ENCODE data around the gene NTM.

The NTM gene

GRCh38 chr11:131814108-131814507, 443.7 kb downstream of the NTM start:
- H3K4me3 ChIP-seq (ENCODE audit: low read length): no peak overlapping the region
- no peak for DNase-seq (ENCODE audit: low read depth)
- no peak for TF ChIP-seq CTCF (conservative IDR thresholded peaks at IDR 0.05; ENCODE audit: low read depth, low read length)

GRCh38 chr11:131815590-131815989, 445.2 kb downstream of the NTM start:
- H3K4me3 ChIP-seq (ENCODE audit: low read length): peak overlapping the region; percentile 26
- peak; percentile 78 for DNase-seq (ENCODE audit: low read depth)
- no peak for TF ChIP-seq CTCF (conservative IDR thresholded peaks at IDR 0.05; ENCODE audit: low read depth, low read length)

GRCh38 chr11:131816051-131816450, 445.6 kb downstream of the NTM start:
- peak overlapping the region; percentile 26 for H3K4me3 ChIP-seq (ENCODE audit: low read length)
- TF ChIP-seq CTCF (conservative IDR thresholded peaks at IDR 0.05; ENCODE audit: low read depth, low read length): no peak
- peak; percentile 34 for DNase-seq (ENCODE audit: low read depth)

GRCh38 chr11:131817687-131818188, 447.3 kb downstream of the NTM start:
- DNase-seq (ENCODE audit: low read depth): no peak
- TF ChIP-seq CTCF (conservative IDR thresholded peaks at IDR 0.05; ENCODE audit: low read depth, low read length): no peak
- no peak overlapping the region for H3K4me3 ChIP-seq (ENCODE audit: low read length)

GRCh38 chr11:131819865-131820264, 449.4 kb downstream of the NTM start:
- no peak for TF ChIP-seq CTCF (conservative IDR thresholded peaks at IDR 0.05; ENCODE audit: low read depth, low read length)
- no peak for DNase-seq (ENCODE audit: low read depth)
- H3K4me3 ChIP-seq (ENCODE audit: low read length): no peak overlapping the region

- DNase-seq (ENCODE audit: low read depth): no peak
- TF ChIP-seq CTCF (conservative IDR thresholded peaks at IDR 0.05; ENCODE audit: low read depth, low read length): no peak
- no peak overlapping the region for H3K4me3 ChIP-seq (ENCODE audit: low read length)
Measured at GRCh38 chr11:131822506-131822905, 452.1 kb downstream of the NTM start.

- DNase-seq (ENCODE audit: low read depth): no peak
- no peak overlapping the region for H3K4me3 ChIP-seq (ENCODE audit: low read length)
- TF ChIP-seq CTCF (conservative IDR thresholded peaks at IDR 0.05; ENCODE audit: low read depth, low read length): no peak
Measured at GRCh38 chr11:131823772-131824171, 453.4 kb downstream of the NTM start.
